22Rv1 (cell line): ENCODE data around the gene SLCO3A1.

Experiments used
- H3K27ac ChIP-seq: fragments of 450-650 bp; 2 replicates; pipeline ENCODE4 v1.5.1; 2017
- CTCF ChIP-seq: fragments of 450-650 bp; IDR thresholded peaks from 2 replicates; pipeline ENCODE4 v1.5.1; 2017; ENCODE audit warnings: mild to moderate bottlenecking
- ZFX ChIP-seq: fragments of 450-650 bp; IDR thresholded peaks from 2 replicates; pipeline ENCODE4 v1.6.1; 2017; ENCODE audit warnings: antibody characterized with exemption, borderline replicate concordance

Gene SLCO3A1

GRCh38 chr15:91924837-91925495 is 71.5 kb downstream of the SLCO3A1 start:
- TF ChIP-seq ZFX = no peak
- TF ChIP-seq CTCF = no peak
- H3K27ac ChIP-seq = no peak overlapping the region

- no peak for TF ChIP-seq CTCF
- TF ChIP-seq ZFX = no peak
Observed at GRCh38 chr15:91925794-91926193, 72.3 kb downstream of the SLCO3A1 start.

GRCh38 chr15:91926908-91927270 is 73.4 kb downstream of the SLCO3A1 start:
- TF ChIP-seq CTCF (no peak), ZFX (no peak)
- no peak overlapping the region for H3K27ac ChIP-seq

More at GRCh38 chr15:91925794-91926193, 72.3 kb downstream of the SLCO3A1 start:
- H3K27ac ChIP-seq = no peak overlapping the region

GRCh38 chr15:91927585-91927984 is 74.1 kb downstream of the SLCO3A1 start:
- TF ChIP-seq ZFX (no peak), CTCF (no peak)
- H3K27ac ChIP-seq = no peak overlapping the region

- no peak for TF ChIP-seq ZFX
- no peak for TF ChIP-seq CTCF
- H3K27ac ChIP-seq = no peak overlapping the region
Observed at GRCh38 chr15:91928675-91929074, 75.2 kb downstream of the SLCO3A1 start.

- H3K27ac ChIP-seq = no peak overlapping the region
- TF ChIP-seq ZFX = no peak
- TF ChIP-seq CTCF = no peak
Observed at GRCh38 chr15:91929509-91929908, 76.0 kb downstream of the SLCO3A1 start.

- no peak overlapping the region for H3K27ac ChIP-seq
- no peak for TF ChIP-seq CTCF
- no peak for TF ChIP-seq ZFX
Observed at GRCh38 chr15:91930092-91930491, 76.6 kb downstream of the SLCO3A1 start.
